Measurements from ENCODE around the gene FGD2.
A peak's percentile ranks its signal among the peaks of the same experiment; 100 is the strongest.
"Not testable (repeated sequence)": the region's sequence is repeated elsewhere in the genome, so short reads cannot be mapped to it uniquely, and the experiment has no call there.

The FGD2 gene

GRCh38 chr6:37039958-37040357 lies 34.5 kb downstream of the FGD2 start:
- DNase-seq (ENCODE audit: low spot score): no peak

GRCh38 chr6:37041521-37041920 lies 36.1 kb downstream of the FGD2 start:
- no peak for DNase-seq (ENCODE audit: low spot score)

GRCh38 chr6:37042150-37042549 lies 36.7 kb downstream of the FGD2 start:
- DNase-seq (ENCODE audit: low spot score): no peak

- DNase-seq (ENCODE audit: low spot score): not testable (repeated sequence)
Observed at GRCh38 chr6:37043091-37043490, 37.6 kb downstream of the FGD2 start.

DNA sequence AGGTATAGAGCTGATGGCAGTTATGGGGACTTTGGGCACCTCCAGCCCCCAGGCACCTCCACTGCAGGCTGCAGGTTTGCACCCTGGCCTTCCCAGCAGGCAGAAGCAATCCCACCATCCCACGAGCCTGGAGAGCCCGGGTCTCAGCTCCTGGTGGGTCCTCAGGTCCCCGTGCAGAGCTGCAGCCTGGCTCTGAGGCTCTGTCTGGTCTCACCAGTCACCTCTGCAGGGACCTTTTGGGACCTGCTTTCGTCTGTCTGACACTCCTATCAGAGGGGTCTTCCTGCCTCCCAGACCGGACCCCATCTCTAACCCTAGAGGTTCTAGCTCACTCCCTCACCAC lies 41.9 kb downstream of the FGD2 start:
- no peak for DNase-seq (ENCODE audit: low spot score)

GRCh38 chr6:37047689-37048402 lies 42.4 kb downstream of the FGD2 start:
- DNase-seq (ENCODE audit: low spot score): no peak

DNA sequence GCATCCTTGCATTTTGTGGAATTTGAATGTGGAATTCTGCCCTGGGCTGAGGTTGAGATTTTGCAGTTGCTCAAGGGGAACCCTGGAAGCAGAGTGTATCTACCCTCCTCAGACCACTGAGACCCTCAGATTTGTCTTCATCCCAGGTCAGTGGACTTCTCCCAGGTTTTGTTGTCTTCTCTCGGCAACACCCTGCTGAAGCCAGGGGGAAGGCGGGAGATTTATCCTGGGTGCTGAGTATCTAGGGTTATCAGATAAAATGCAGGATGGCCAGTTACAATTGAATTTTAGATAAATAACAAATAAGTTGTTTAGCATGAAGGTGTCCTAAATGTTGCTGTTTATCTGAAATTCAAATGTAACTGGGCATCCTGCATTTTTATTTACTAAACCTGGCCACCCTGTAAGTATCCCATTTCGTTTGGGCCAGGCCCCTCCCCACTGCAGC lies 43.0 kb downstream of the FGD2 start:
- no peak for DNase-seq (ENCODE audit: low spot score)

- DNase-seq (ENCODE audit: low spot score): peak; percentile 60
Observed at GRCh38 chr6:37048851-37049757, 43.6 kb downstream of the FGD2 start.

GRCh38 chr6:37049758-37050044 lies 44.2 kb downstream of the FGD2 start:
- DNase-seq (ENCODE audit: low spot score): no peak

GRCh38 chr6:37050045-37050853 lies 44.8 kb downstream of the FGD2 start:
- no peak for DNase-seq (ENCODE audit: low spot score)

DNA sequence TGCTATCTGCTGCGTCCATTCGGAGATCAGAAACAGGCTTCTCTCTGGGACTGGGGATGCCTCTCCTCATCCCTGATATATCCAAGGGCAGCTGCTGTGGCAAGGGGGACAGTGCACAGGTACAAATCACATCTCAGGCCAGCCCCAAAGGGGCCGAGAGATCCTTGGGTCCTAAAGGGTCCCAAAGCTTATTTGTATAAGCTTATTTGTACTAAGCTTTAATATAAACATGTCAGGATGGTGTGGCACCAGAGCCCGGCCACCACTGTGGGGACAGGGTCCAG lies 45.3 kb downstream of the FGD2 start:
- no peak for DNase-seq (ENCODE audit: low spot score)

- peak; percentile 87 for DNase-seq (ENCODE audit: low spot score)
Observed at GRCh38 chr6:37051138-37052026, 45.9 kb downstream of the FGD2 start.

DNA sequence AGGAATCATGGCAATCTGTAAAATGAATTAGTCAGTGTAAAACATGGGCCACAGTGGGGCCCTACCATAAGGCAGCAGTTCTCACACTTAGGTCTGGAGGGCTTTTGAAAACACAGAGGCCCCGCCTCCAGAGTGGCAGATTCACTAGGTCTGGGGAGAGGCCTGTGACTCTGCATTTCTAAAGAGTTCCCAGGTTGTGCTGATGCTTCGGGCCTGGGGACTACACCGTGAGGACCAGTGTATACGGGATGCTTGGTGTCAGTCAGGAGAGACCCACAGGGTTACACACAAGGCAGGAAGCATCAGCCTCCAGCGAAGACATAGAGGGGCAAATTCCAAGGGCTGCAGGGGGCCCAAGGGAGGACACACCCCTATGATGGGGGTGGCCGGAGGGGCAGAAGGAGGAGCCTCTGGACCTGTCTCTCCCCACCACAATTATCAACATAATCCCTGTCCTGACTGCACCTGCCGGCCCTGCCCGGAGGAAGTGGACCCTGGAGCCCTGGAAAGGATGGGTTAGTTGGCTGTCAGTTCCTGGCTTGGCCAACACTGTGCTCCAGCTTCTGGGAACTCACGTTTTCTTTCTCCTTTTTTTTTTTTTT lies 46.7 kb downstream of the FGD2 start:
- DNase-seq (ENCODE audit: low spot score): no peak

DNA sequence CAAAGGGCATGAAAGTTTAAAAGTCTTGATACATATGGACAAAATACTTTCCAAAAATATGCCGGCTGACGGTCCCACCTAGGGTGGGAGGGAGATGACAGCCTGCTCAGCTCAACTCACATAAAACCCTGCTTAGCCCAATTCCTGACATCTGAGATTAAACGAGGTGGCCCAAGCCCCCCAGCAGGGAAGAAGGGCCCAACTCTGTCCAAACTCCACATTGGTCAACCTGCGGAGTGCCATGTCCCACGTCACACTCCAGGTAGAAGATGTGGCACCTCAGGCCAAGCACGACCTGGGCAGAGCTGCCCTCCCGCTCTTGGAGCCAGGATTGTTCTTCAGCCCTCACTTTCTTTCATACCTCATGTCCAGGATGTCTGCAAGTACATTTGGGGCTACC lies 48.2 kb downstream of the FGD2 start:
- no peak for DNase-seq (ENCODE audit: low spot score)

DNA sequence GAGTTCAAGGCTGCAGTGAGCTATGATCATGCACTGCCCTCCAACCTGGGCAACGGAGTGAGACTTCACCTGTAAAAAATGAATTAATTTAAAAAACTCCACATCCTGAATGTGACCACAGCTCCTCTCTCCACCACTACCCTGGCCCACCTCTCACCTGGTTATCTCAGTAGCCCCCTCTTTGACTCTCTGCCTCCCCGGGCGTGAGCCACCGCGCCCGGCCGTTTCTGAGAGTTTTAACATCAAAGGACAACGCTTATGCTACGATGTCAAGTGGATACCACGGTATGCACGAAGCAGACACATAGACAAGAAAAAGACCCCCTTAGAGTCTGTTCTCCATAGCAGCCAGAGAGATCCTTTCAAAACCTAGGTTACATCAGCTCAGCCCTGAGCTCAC lies 48.7 kb downstream of the FGD2 start:
- DNase-seq (ENCODE audit: low spot score): no peak

DNA sequence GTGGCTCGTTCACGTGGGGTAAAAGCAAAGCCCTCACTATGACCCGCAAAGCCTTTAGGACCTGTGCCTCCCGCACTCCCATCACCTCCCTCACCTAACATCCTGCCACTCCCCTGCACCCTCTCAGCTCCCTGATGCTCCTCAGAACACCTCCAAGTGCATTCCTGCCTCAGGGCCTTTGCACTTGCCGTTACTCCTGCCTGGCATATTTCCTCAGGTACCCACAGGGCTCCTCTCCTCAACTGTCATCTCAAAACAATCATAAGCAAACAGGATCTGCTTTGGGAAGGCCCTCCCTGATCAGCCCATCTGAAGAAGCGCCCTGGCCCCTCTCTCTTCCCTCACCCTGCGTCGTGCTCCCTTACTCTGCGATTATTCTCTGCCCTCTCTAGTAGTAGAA lies 49.1 kb downstream of the FGD2 start:
- no peak for DNase-seq (ENCODE audit: low spot score)

DNA sequence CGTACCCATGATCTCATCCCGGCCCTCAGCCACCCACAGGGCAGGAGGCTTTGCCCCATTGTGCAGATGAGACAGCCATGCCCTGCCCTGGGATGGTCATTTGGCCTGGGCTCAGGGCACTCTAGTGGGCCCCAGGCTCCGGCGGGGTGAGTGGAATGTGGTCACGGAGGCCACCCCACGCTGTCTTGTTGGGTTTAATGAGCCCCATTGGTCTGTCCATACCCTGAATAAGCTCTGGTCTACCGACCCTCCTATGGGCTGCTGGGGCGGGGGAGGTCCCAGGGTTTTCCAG lies 50.6 kb downstream of the FGD2 start:
- DNase-seq (ENCODE audit: low spot score): no peak

- DNase-seq (ENCODE audit: low spot score): peak; percentile 50
Observed at GRCh38 chr6:37056439-37057127, 51.1 kb downstream of the FGD2 start.

DNA sequence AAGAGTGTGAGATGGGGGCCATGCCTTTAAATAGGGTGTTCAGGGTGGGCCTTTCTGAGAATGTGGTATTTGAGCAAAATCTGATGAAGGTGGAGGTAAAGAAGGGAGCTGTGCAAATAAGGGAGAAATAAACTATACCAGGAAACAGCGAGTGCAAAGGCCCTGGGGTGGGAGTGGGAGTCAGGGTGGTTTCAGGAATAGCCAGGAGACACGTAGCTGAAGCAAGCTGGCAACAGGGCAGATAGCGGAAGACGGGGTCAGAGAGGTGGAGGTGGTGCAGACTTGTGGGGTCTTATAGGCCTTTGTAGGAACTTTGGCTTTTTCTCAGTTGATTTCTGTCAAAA lies 51.6 kb downstream of the FGD2 start:
- no peak for DNase-seq (ENCODE audit: low spot score)

DNA sequence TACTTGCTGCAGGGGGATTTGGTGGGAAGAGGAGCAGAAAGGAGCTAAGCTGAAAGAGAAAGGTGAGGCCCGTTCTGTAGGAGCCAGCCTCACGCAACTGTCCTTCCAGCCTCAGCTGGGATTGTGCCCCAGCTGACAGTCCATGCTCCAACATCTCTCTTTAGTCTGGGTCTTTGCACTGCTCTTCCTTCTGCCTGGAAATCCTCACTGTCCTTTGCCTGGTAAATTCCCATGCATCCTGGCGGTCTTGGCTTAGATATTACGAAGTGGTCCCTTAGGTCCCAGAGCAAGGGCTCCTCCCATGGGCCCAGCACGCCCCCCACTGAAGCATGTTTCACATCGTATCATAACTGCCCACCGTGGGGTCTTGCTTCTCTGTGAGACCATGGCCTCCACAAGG lies 52.2 kb downstream of the FGD2 start:
- no peak for DNase-seq (ENCODE audit: low spot score)

- no peak for DNase-seq (ENCODE audit: low spot score)
Observed at GRCh38 chr6:37058084-37058586, 52.7 kb downstream of the FGD2 start.

All from hepatic stellate cell (primary cell).